HG03565 (cell line): ENCODE data around the gene MAGEC2.

ENCODE experiments used
- ATAC-seq: cut with Tn5 transposase; IDR thresholded peaks from one replicate; pipeline ENCODE4 v1.9.1; 2021; ENCODE audit warnings: mild to moderate bottlenecking, moderate library complexity; ENCODE audit not compliant: unreplicated experiment

The MAGEC2 gene, protein sequence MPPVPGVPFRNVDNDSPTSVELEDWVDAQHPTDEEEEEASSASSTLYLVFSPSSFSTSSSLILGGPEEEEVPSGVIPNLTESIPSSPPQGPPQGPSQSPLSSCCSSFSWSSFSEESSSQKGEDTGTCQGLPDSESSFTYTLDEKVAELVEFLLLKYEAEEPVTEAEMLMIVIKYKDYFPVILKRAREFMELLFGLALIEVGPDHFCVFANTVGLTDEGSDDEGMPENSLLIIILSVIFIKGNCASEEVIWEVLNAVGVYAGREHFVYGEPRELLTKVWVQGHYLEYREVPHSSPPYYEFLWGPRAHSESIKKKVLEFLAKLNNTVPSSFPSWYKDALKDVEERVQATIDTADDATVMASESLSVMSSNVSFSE

DNA sequence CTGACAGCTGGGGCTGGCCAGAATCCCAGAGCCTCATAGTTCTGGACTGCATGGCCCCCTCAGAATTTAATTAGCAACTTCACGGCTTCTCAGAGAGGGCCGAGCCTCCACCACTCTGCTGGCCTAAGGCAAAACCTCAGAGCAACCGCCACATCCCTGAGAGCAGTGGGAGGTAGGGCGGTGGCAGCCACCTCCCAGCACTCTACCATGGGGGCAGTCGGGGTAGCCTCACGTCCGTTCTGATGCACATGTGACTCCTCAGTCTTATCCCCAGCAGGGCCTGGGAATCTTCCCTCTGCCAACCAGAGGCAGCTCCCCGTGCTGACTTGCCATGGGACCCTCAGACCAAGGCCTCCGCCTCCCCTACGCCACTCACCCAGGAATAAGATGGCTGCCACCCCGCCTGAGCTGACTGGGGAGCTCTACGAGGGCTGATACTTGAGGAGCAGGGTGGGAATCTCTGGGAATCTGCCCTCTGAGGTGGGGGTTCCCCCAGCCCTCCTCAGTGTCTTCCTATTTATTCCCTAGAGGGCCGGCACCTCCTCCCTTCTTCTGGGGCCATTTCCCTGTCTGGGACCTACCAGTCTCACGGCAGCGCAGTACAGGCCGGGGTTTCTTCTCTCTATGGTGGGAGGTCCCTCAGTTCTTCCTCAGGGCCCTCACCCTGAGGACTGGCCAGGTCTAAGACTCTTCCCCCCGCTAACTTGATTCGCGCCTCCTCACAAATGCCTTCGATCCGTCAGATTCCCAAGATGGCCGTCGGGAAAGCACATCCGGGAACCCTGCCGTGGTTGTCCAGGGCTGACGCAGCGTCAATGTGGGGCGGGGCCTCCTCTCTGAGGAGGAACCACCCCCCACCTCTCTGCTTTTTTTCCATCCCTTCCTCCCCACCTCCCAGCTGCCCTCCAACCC is at the start of gene MAGEC2:
TSS of gene MAGEC2 (minus strand) at position 769 of the 912 bp plus-strand sequence. CDS start 1,303 bp downstream, outside the sequence.
- no peak for ATAC-seq

DNA sequence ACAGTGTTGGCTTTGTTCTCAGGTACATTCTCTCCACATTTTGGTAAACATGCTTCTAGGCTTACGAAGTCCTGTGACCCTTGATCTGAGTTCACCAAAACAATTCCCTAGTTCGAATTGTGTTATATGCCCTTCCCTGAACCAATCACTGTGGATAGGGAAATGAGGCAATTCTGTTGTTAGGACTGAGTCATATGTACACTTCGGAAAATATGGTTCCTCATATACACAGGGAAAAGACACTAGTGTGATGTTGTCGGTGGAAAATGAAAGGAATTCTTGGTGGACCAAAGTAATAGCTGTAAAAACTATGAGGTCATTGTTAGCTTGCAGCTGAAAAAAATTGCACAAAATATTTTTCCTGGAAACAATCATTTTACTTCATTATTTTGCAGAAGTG is 46.6 kb upstream of the MAGEC2 start:
- no peak for ATAC-seq

DNA sequence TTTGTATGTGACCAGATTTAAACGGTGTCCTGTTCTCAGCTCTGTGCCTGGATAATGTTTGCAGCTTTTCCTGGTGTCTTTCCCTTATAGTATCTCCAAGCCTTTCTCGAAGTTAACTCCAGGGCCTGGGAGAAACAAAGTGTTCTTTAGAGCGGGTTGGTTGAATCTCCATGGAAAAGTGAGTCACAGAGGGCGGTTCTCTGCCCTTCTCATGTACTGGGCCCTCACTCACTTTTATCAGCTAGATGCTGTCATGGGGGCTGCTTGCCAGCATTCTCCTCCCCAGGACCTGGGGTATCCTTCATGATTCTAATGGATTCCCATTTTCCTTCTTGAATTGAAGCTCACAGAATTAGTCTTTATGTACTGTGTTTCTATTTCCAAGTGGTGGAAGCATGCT is 46.1 kb upstream of the MAGEC2 start:
- ATAC-seq, result no peak

DNA sequence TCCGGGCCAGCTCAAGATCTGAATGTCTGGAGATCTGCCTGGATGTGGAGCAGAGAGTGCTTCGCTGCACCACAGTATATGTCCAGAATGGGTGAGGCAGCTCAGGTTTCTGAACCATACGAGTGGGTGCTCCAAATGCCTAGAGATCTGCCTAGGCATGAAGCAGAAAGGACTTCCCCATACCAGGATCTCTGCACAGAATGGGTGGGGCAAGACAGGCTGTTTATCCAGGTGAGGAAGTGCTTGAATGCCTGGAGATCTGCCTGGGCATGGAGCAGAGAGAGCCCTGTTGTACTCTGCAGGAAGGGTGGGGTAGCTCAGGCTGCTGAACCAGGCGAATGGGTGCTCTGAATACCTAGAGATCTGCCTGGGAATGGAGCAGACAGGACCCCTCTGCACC is 45.4 kb upstream of the MAGEC2 start:
- ATAC-seq, result no peak

DNA sequence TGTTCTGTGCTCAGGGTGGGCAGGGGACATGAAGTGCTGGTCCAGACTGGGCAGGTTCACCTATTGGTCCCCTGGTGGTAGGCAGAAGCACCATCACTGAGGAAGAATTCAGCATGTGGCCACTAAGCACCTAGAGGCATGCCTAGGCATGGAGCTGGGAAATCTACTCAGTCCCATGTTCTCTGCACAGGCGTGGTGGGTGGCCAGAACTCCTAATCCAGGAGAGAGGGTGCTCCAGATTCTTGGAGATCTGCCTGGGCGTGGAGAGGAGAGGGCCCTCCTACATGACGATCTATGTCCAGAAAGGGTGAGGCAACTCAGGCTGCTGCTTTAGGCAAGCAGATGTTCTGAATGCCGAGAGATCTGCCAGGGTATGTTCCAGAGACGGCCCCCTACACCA is 44.6 kb upstream of the MAGEC2 start:
- ATAC-seq, result no peak

DNA sequence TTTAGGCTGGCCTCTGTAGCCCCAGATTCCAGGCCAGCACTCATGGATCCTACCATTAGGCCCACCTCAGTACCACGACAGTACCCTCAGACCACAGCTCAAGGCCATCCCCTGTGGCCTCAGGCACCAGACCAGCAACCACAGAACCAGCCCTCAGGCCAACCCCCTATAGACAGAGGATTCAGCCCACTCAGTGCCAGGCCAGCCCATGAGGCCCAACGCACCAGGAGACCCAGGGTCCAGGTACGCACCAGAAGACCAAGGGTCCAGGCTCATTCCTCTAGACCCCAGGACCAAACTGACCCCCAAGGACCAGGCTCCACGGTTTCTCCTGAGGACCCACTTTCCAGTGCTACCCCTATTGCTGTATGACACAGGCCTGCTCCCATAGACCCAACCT is 39.5 kb upstream of the MAGEC2 start:
- ATAC-seq, result no peak

DNA sequence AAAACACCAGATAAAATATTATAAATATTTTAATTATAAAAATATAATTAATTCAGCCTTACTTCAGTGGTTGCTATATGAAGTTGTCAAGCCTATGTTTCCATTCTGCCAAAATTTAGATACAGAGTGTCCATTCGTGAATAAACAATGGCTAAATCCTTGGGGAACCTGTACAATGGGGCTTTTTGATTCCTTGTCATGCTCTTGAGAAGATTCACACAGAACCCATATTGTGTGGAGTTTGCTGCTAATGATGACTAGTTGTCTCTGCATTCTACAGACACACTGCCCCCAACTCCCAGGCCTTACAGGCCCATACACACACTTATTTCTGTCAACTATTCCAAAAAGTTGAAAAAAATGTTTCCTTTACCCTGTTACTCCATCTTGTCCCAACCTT is 33.4 kb upstream of the MAGEC2 start:
- no peak for ATAC-seq

DNA sequence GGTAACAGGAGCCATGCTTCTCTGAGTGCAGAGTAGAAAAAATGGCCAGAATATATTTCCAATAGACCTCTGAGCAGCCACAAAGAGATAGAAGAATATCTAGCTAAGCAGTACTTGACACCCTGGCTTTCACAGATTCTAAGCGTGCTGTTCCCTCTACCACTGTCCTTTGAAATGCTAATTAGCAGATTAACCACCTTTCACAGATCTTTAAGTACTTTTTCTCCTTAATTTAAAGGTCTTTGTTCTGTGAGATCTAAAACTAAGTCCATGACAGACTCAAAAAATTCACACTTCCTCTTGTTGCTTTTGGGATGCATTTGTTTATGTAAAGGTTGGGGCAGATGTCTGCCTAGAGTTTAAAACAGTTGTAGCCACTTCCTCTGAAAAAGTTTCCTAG is 28.3 kb upstream of the MAGEC2 start:
- no peak for ATAC-seq

DNA sequence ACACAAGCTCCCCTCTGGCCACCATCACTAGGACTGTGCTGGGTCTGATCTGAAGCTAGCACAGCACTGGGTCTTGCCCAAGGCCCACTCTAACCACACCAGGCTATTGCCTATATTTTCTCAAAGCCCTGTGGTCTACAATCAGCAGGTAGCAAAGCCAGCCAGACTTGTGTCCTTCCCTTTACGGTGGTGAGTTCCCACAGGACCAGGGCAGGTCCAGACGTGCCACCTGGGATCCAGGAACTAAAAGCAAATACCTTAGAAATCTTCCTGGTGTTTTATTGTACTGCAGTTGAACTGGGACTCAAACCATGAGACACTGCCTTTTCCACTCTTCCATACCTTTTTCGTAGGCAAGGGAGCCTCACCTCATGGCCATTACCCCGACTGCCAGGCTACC is 9.0 kb upstream of the MAGEC2 start:
- no peak for ATAC-seq

DNA sequence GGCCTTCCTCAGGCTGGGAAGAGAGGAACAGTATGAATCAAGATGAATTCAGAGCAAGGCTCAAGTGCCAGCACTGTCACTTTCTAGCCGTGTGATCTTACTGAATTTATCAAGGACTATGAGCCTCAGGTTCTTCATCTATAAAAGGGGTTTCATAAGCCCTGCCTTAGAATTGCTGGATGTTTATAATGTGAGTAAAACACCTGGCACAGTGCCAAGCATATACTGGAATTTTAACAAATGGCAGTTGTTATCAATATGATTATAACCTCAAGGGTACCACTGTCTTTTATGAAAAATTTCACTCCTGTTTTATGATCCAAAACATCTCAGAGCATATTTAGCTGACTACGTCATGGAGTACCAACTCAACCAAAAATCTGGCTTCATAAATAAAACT is 4.0 kb downstream of the MAGEC2 start:
- ATAC-seq, result no peak

DNA sequence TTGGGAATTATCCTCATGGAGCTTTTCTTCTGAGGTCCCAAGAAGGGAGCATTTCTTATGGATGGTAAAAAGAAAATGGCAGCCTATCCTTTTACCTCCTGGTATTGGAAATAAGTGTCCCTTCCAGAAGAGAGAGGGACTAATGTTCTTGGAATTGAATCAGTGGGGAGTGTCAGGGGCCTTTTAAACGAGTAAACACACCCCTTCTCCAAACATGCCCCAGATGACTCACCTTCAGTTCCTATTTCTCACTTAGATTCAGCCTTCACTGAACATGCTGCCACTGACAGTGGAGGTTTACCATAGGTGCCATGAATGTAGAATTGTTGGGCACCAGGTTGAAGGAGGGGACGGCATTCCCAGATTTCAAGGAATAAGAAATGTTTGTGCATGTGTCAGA is 19.0 kb downstream of the MAGEC2 start:
- no peak for ATAC-seq

DNA sequence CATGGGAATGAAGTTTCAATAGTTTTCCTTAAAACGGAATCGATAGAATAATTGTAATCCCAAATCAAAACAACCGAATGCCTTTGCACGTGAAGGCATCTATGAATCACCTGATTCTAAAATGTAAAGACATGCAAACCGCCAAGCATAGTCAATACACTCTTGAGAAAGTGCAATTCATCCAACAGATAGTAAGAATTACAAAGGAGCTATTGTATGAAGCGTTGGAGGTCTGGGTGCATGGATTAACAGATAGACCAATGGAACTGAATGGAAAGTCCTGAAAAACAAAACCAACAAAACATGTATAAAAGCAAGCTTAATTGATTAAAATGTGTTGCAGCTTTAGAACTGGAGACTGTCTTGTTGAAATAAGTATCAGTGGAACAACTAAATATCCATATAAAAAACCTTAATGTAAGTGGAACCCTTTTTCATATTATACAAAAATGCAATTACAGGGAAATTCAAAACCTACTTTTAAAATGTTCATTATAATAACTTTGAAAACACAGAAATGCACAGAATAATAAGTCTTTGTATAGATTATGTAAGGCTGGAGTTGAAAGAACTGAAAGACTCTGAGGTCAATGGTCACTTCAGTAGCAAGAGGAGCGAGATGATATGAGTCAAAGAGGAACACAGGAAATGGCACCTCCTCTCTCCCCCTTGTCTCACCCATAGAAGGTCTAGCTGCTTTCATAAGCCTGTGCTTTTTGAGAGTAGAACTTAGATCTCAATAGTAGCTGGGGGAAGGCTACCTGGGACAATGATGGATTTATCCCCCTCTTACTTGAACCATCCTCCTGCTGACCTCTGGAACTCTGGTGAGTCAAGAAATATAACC is 20.1 kb downstream of the MAGEC2 start:
- ATAC-seq, result no peak

DNA sequence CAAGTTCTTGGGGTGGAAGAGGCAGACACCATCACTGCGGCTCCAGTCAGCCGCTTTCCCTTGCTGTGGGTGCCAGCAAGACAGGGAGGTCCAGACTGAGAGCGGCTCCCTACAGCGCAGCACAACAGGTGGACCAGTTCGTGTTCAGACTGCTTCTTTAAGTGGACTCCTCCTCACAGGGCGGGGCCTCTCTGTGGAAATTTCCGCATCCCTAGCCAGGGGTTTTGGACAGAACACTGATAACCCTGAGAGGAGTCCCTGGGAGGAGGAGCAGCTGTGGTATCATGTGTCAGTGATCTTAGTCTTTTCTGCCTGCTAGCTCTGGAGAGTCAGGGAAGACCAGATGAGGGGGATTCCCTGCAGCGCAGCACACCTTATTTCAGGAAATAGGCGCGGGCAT is 48.5 kb downstream of the MAGEC2 start:
- ATAC-seq, result no peak
